Gastroesophageal sphincter (tissue), 3 donors: ENCODE results near the gene BBOX1.

Experiments
- EP300 ChIP-seq: sonication (generic); formaldehyde crosslinking; IDR thresholded peaks from one replicate; pipeline ENCODE4 v1.6.1; 2017; ENCODE audit warnings: antibody characterized with exemption, mild to moderate bottlenecking
- POLR2A ChIP-seq, 2 donors: fragments of 450-650 bp; IDR thresholded peaks; one replicate each; pipeline ENCODE4 v1.6.1; 2017; ENCODE audit warnings: antibody characterized with exemption in 2 of 2, mild to moderate bottlenecking in 2 of 2, moderate library complexity in 1 of 2
- POLR2AphosphoS5 ChIP-seq: sonication (generic); formaldehyde crosslinking; IDR thresholded peaks from one replicate; pipeline ENCODE4 v1.6.1; 2017; ENCODE audit warnings: antibody characterized with exemption
- TF ChIP-seq, protein P1 (sequence below), 4 experiments: fragments of 200-600 bp in 2 of 4; fragments of 450-650 bp in 2 of 4; sonication (generic) in 1 of 4; IDR thresholded peaks; one replicate each; pipeline ENCODE4 v1.5.1; 2017 to 2019; ENCODE audit warnings: antibody characterized with exemption in 4 of 4, mild to moderate bottlenecking in 2 of 4, moderate library complexity in 2 of 4

DNA sequence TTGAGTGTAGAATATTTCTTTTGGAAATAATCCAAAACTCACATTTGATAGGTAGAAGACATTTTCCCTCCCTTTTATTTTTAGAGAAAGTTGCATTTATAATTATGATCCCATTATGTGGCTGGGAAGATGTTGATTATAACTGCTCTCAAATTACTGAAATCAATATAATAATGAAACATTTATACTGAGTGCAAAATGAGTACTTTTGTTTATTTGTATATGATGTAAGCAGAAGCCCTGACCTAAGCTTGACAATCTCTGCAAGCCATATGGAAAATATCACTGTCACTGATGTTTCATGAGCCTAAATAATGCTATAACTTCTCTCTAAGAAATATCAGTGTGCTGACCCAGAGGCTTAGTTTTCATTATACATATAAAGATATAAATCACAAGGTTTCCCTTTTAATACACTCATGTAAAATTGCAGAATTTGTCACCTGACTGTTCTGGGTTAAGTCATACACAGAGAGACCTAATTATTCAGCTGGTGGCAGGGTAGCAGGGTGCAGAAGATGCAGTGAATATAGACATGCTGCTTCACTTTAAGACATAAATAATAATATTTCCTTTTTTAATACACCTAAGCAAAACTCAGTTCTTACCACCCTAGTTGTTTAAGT, 99.2 kb downstream of the BBOX1 start:
- TF ChIP-seq POLR2AphosphoS5: no peak
- no peak for TF ChIP-seq POLR2A (IDR thresholded peaks at IDR 0.05)
- TF ChIP-seq, protein P1, sequence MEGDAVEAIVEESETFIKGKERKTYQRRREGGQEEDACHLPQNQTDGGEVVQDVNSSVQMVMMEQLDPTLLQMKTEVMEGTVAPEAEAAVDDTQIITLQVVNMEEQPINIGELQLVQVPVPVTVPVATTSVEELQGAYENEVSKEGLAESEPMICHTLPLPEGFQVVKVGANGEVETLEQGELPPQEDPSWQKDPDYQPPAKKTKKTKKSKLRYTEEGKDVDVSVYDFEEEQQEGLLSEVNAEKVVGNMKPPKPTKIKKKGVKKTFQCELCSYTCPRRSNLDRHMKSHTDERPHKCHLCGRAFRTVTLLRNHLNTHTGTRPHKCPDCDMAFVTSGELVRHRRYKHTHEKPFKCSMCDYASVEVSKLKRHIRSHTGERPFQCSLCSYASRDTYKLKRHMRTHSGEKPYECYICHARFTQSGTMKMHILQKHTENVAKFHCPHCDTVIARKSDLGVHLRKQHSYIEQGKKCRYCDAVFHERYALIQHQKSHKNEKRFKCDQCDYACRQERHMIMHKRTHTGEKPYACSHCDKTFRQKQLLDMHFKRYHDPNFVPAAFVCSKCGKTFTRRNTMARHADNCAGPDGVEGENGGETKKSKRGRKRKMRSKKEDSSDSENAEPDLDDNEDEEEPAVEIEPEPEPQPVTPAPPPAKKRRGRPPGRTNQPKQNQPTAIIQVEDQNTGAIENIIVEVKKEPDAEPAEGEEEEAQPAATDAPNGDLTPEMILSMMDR (IDR thresholded peaks at IDR 0.05): no peak
- no peak for TF ChIP-seq EP300
